GM13976 (cell line): Measurements from ENCODE around the gene UTP4.

Experiments
- DNase-seq: peaks from one replicate; pipeline ENCODE4 v3.0.0; 2012; ENCODE audit warnings: low spot score
- in situ Hi-C: fragments of 300-500 bp; cut with MboI; formaldehyde crosslinking; loops from one replicate; pipeline ENCODE4 v1.12.0; 2022; ENCODE audit warnings: low sequenced_read_pairs, mixed read lengths, inconsistent platforms; ENCODE audit not compliant: unreplicated experiment
- TF ChIP-seq, protein P1 (sequence below): IDR thresholded peaks from 2 replicates; pipeline ENCODE4 v1.5.1; 2012; ENCODE audit warnings: borderline replicate concordance, mild to moderate bottlenecking; ENCODE audit not compliant: insufficient read depth; ENCODE audit errors: extremely low read depth, missing control alignments, control extremely low read depth

UTP4 gene

DNA sequence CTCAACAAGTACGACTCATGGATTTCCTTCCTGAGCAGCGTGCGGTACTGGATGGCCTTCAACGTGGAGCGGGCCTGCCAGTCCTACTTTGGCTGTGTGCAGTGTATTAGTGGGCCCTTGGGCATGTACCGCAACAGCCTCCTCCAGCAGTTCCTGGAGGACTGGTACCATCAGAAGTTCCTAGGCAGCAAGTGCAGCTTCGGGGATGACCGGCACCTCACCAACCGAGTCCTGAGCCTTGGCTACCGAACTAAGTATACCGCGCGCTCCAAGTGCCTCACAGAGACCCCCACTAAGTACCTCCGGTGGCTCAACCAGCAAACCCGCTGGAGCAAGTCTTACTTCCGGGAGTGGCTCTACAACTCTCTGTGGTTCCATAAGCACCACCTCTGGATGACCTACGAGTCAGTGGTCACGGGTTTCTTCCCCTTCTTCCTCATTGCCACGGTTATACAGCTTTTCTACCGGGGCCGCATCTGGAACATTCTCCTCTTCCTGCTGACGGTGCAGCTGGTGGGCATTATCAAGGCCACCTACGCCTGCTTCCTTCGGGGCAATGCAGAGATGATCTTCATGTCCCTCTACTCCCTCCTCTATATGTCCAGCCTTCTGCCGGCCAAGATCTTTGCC is 18.0 kb upstream of the UTP4 start:
- TF ChIP-seq, protein P1, sequence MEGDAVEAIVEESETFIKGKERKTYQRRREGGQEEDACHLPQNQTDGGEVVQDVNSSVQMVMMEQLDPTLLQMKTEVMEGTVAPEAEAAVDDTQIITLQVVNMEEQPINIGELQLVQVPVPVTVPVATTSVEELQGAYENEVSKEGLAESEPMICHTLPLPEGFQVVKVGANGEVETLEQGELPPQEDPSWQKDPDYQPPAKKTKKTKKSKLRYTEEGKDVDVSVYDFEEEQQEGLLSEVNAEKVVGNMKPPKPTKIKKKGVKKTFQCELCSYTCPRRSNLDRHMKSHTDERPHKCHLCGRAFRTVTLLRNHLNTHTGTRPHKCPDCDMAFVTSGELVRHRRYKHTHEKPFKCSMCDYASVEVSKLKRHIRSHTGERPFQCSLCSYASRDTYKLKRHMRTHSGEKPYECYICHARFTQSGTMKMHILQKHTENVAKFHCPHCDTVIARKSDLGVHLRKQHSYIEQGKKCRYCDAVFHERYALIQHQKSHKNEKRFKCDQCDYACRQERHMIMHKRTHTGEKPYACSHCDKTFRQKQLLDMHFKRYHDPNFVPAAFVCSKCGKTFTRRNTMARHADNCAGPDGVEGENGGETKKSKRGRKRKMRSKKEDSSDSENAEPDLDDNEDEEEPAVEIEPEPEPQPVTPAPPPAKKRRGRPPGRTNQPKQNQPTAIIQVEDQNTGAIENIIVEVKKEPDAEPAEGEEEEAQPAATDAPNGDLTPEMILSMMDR = no peak
- in situ Hi-C loops = loop anchor here (10.0 to 25.0 kb wide), 2 partner anchors 252 to 410 kb away; no protein-coding TSS in a partner anchor
- DNase-seq = no peak

DNA sequence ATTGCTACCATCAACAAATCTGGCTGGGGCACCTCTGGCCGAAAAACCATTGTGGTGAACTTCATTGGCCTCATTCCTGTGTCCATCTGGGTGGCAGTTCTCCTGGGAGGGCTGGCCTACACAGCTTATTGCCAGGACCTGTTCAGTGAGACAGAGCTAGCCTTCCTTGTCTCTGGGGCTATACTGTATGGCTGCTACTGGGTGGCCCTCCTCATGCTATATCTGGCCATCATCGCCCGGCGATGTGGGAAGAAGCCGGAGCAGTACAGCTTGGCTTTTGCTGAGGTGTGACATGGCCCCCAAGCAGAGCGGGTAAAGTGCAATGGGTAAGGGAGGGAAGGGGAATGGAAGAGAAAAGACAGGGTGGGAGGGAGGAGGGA is 17.5 kb upstream of the UTP4 start:
- DNase-seq = no peak
- TF ChIP-seq, protein P1 = no peak
- in situ Hi-C loops = loop anchor here (10.0 to 25.0 kb wide), 2 partner anchors 253 to 410 kb away; no protein-coding TSS in a partner anchor

DNA sequence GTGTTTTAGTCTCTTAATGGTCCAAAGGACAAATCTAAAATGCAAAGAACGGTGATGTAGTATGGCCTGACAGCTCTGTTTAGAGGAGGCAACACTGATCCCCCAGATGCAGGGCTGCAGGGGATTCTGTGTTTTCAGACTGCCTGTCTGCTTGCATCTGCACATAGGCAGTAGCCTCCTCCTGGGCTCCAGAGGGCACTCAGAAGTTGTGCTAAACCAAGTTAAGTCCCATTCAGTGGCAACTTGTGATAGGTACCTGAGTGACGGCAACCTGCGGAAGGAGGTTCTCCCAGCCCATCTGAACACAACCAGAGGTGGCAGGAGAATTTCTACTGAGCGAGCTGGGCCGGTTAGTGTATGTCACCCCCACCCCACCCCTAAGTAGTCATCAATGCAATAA is 17.1 kb upstream of the UTP4 start:
- TF ChIP-seq, protein P1 = no peak
- no peak for DNase-seq
- in situ Hi-C loops = loop anchor here (10.0 to 25.0 kb wide), 2 partner anchors 253 to 411 kb away; no protein-coding TSS in a partner anchor

DNA sequence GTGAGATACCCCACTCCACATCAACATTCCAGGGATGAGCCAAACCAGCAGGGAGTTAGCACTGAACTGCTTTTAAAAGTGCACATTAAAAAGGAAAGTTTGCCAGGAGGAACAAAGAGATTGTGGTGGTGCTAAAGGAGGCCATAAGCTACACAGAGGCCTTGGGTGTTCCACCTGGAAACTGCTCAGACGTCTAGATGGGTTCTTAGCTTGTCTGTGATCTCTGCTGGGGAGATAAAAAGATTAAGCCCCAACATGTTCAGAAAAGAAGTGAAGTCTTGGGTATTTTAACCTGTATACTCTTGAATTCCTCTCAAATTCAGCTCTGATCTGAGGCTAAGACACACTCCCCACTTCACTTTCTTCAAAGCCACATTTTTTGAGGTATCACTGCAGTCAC is 16.6 kb upstream of the UTP4 start:
- in situ Hi-C loops = loop anchor here (10.0 to 25.0 kb wide), 2 partner anchors 254 to 411 kb away; no protein-coding TSS in a partner anchor
- TF ChIP-seq, protein P1 = no peak

DNA sequence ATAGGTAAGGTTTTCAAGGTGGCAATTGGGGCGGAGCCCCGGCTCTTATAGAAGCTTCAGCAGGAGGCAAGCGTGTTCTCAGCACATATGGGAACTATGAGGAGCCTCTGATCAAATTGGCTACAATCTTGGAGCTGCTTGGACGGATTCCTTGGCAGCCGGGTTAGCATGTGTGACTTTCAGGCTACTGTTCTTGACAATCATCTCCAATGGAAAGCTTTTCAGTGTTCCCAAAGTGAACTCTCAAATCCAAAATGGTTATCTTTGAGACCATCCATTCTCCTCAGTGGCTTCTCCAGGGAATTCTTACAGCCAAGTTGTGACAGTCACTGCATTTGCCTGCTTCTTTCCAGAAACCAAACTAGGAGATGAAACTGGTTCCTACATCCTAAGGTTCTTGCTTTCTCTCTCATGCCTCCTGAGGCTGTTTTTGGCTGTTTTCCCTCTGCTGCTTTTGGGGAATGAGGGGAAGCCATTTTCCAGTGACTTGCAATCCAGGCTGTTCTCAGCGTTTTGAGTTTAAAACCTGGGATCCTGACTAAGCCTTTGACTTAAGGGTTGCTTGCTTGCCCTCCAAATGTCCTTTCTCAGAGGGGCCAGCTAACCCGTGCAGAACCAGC is 16.1 kb upstream of the UTP4 start:
- DNase-seq = no peak
- in situ Hi-C loops = loop anchor here (10.0 to 25.0 kb wide), 2 partner anchors 254 to 412 kb away; no protein-coding TSS in a partner anchor
- TF ChIP-seq, protein P1 = no peak

More for the DNA sequence above, 16.6 kb upstream of the UTP4 start:
- DNase-seq = no peak

DNA sequence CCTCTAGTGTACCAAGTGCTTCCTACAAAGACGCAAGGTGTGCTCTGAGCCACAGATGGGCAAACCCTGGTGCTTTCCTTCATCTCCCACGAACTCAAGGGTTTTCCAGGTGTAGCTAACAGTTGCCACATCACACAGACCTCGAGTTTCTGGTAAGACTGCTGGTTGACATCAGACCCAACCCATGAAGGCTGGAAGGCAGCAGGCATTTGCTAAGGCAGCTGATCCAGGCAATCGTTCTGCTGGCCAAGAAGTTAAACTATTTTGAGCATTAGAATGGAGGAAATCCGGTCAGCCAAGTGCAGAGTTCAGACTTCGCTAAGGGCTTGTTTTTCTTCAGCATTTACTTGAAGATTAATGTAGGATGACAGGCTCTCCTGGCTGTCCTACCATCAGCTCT is 15.5 kb upstream of the UTP4 start:
- TF ChIP-seq, protein P1 = no peak
- no peak for DNase-seq
- in situ Hi-C loops = loop anchor here (10.0 to 25.0 kb wide), 2 partner anchors 255 to 412 kb away; no protein-coding TSS in a partner anchor
